HEK293 (cell line): Measurements from ENCODE around the gene VAMP8.
A peak's percentile ranks its signal among the peaks of the same experiment; 100 is the strongest.

Source experiments
- FEZF1 ChIP-seq: fragments of 450-650 bp; formaldehyde crosslinking; IDR thresholded peaks from 2 replicates; pipeline ENCODE4 v1.5.1; 2016; ENCODE audit warnings: missing biosample characterization, missing genetic modification characterization
- HOXC10 ChIP-seq: sonication (generic); formaldehyde crosslinking; IDR thresholded peaks from 2 replicates; pipeline ENCODE4 v1.8.1; 2023; ENCODE audit warnings: mild to moderate bottlenecking, missing genetic modification reagents
- MEIS1 ChIP-seq: sonication (generic); formaldehyde crosslinking; IDR thresholded peaks from 2 replicates; pipeline ENCODE4 v1.8.1; 2022; ENCODE audit warnings: missing genetic modification reagents, mild to moderate bottlenecking, borderline replicate concordance
- MYNN ChIP-seq: fragments of 450-650 bp; formaldehyde crosslinking; IDR thresholded peaks from 2 replicates; pipeline ENCODE4 v1.5.1; 2016; ENCODE audit warnings: missing biosample characterization, missing genetic modification characterization, borderline replicate concordance
- MZF1 ChIP-seq: fragments of 450-650 bp; formaldehyde crosslinking; IDR thresholded peaks from 2 replicates; pipeline ENCODE4 v1.5.1; 2017; ENCODE audit warnings: missing biosample characterization, missing genetic modification characterization, borderline replicate concordance
- ZBTB1 ChIP-seq: fragments of 450-650 bp; formaldehyde crosslinking; IDR thresholded peaks from 2 replicates; pipeline ENCODE4 v1.5.1; 2016; ENCODE audit warnings: missing biosample characterization, missing genetic modification characterization
- ZBTB20 ChIP-seq: fragments of 450-650 bp; formaldehyde crosslinking; IDR thresholded peaks from 2 replicates; pipeline ENCODE4 v1.5.1; 2016; ENCODE audit warnings: missing biosample characterization, missing genetic modification characterization
- ZBTB21 ChIP-seq: fragments of 450-650 bp; formaldehyde crosslinking; IDR thresholded peaks from 2 replicates; pipeline ENCODE4 v1.5.1; 2017; ENCODE audit warnings: missing biosample characterization, missing genetic modification characterization
- ZFP69B ChIP-seq: fragments of 450-650 bp; formaldehyde crosslinking; IDR thresholded peaks from 2 replicates; pipeline ENCODE4 v1.5.1; 2016; ENCODE audit warnings: missing biosample characterization, missing genetic modification characterization
- ZNF112 ChIP-seq: fragments of 450-650 bp; formaldehyde crosslinking; IDR thresholded peaks from 2 replicates; pipeline ENCODE4 v1.5.0; 2017; ENCODE audit warnings: missing biosample characterization, missing genetic modification characterization
- ZNF239 ChIP-seq: fragments of 450-650 bp; formaldehyde crosslinking; IDR thresholded peaks from 2 replicates; pipeline ENCODE4 v1.5.1; 2016; ENCODE audit warnings: missing biosample characterization, missing genetic modification characterization
- ZNF274 ChIP-seq, 2 experiments: fragments of 200-500 bp in 1 of 2; fragments of 450-650 bp in 1 of 2; sonication (Bioruptor generic) in 1 of 2; formaldehyde crosslinking in 1 of 2; IDR thresholded peaks; 2 replicates each; pipeline versions ENCODE4 v1.5.1 to v1.6.1; 2014 to 2016; ENCODE audit warnings: borderline replicate concordance in 1 of 2, inconsistent platforms in 1 of 2, low read length in 1 of 2, missing biosample characterization in 1 of 2, missing genetic modification characterization in 1 of 2
- ZNF335 ChIP-seq: fragments of 450-650 bp; formaldehyde crosslinking; conservative IDR thresholded peaks from 2 replicates; pipeline ENCODE4 v1.5.1; 2016; ENCODE audit warnings: missing biosample characterization, missing genetic modification characterization
- ZNF350 ChIP-seq: fragments of 450-650 bp; formaldehyde crosslinking; IDR thresholded peaks from 2 replicates; pipeline ENCODE4 v1.5.0; 2017; ENCODE audit warnings: missing biosample characterization, mild to moderate bottlenecking, missing genetic modification characterization
- ZNF473 ChIP-seq: fragments of 450-650 bp; formaldehyde crosslinking; IDR thresholded peaks from 2 replicates; pipeline ENCODE4 v1.5.1; 2017; ENCODE audit warnings: missing biosample characterization, missing genetic modification characterization
- ZNF623 ChIP-seq: fragments of 450-650 bp; formaldehyde crosslinking; IDR thresholded peaks from 2 replicates; pipeline ENCODE4 v1.5.1; 2016; ENCODE audit warnings: missing biosample characterization, missing genetic modification characterization
- ZNF76 ChIP-seq: fragments of 450-650 bp; formaldehyde crosslinking; IDR thresholded peaks from 2 replicates; pipeline ENCODE4; 2016; ENCODE audit warnings: low read depth, missing biosample characterization, missing genetic modification characterization, borderline replicate concordance
- ZSCAN16 ChIP-seq: fragments of 450-650 bp; formaldehyde crosslinking; IDR thresholded peaks from 2 replicates; pipeline ENCODE4 v1.5.1; 2016; ENCODE audit warnings: missing biosample characterization, missing genetic modification characterization
- ZSCAN23 ChIP-seq: fragments of 450-650 bp; formaldehyde crosslinking; IDR thresholded peaks from 2 replicates; pipeline ENCODE4 v1.5.1; 2016; ENCODE audit warnings: missing biosample characterization, missing genetic modification characterization
- TF ChIP-seq, protein P1 (sequence below): fragments of 450-650 bp; formaldehyde crosslinking; IDR thresholded peaks from 2 replicates; pipeline ENCODE4 v1.5.1; 2016; ENCODE audit warnings: missing biosample characterization, missing genetic modification characterization
- TF ChIP-seq, protein P2 (sequence below): fragments of 450-650 bp; formaldehyde crosslinking; IDR thresholded peaks from 2 replicates; pipeline ENCODE4 v1.5.1; 2016; ENCODE audit warnings: missing biosample characterization, missing genetic modification characterization
- TF ChIP-seq, protein P3 (sequence below): fragments of 450-650 bp; formaldehyde crosslinking; IDR thresholded peaks from 2 replicates; pipeline ENCODE4 v1.5.1; 2016; ENCODE audit warnings: missing biosample characterization, missing genetic modification characterization, borderline replicate concordance
- TF ChIP-seq, protein P4 (sequence below): fragments of 450-650 bp; formaldehyde crosslinking; IDR thresholded peaks from 2 replicates; pipeline ENCODE4 v1.5.1; 2016; ENCODE audit warnings: missing biosample characterization, missing genetic modification characterization
- TF ChIP-seq, protein P5 (sequence below): fragments of 450-650 bp; formaldehyde crosslinking; IDR thresholded peaks from 2 replicates; pipeline ENCODE4 v1.5.1; 2016; ENCODE audit warnings: missing biosample characterization, missing genetic modification characterization
- TF ChIP-seq, protein P6 (sequence below): fragments of 450-650 bp; formaldehyde crosslinking; IDR thresholded peaks from 2 replicates; pipeline ENCODE4 v1.5.1; 2016; ENCODE audit warnings: missing biosample characterization, missing genetic modification characterization

The VAMP8 gene

DNA sequence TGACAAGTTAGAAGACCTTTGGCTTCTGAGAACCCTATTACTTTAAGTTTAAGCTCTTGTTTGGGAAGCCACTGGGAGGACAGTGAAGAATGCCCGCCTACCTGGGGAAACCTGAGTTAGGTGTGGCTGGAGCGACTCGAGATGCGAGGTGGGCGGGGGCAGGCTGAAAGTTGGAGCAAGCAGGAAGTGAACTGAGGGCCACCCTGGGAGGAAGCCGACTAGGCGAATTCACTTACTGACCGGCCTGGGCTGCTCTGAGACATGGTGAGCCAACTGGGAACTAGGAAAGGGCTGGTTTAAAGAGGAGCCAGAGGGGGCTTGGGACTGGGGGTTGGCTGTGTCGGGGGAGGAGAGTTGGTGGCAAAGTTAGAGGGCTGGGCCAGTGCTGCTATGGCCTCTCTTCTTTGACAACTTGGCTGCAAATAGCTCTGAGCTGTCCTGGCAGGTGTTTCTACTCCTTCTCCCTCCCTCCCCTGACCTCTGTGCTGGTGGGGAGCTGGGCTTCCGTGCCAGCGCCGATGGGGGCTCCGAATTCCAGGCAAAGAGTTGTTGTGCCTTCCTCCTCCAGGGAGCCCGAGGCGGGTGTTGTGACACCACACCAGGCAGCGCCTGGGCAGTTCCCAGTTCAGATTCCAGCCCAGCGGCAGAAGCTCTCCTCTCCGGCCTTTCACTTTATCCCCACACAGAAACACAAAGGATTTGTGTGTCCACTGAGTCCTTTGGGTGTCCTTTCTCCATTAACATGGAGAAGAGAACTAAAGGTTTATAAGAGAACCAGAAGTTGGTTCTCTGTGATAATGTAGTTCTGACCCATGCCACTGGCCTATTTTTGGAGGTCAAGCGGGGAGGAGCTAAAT lies at the start of gene VAMP8 (continued):
- TF ChIP-seq, protein P1, sequence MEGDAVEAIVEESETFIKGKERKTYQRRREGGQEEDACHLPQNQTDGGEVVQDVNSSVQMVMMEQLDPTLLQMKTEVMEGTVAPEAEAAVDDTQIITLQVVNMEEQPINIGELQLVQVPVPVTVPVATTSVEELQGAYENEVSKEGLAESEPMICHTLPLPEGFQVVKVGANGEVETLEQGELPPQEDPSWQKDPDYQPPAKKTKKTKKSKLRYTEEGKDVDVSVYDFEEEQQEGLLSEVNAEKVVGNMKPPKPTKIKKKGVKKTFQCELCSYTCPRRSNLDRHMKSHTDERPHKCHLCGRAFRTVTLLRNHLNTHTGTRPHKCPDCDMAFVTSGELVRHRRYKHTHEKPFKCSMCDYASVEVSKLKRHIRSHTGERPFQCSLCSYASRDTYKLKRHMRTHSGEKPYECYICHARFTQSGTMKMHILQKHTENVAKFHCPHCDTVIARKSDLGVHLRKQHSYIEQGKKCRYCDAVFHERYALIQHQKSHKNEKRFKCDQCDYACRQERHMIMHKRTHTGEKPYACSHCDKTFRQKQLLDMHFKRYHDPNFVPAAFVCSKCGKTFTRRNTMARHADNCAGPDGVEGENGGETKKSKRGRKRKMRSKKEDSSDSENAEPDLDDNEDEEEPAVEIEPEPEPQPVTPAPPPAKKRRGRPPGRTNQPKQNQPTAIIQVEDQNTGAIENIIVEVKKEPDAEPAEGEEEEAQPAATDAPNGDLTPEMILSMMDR (tag by site-specific recombination): no peak
- TF ChIP-seq ZBTB1 (tag by site-specific recombination) (no peak), MEIS1 (CRISPR knock-in tag) (no peak), MYNN (no peak), MZF1 (tag by site-specific recombination) (no peak), ZSCAN16 (tag by site-specific recombination) (no peak), ZNF623 (tag by site-specific recombination) (no peak), ZNF473 (tag by site-specific recombination) (no peak), ZNF350 (no peak), FEZF1 (tag by site-specific recombination) (no peak), ZNF112 (tag by site-specific recombination) (no peak), HOXC10 (CRISPR knock-in tag) (no peak), ZNF274 (IDR thresholded peaks at IDR 0.05; ENCODE audit: low read length) (no peak), ZNF274 (tag by site-specific recombination; IDR thresholded peaks at IDR 0.05; ENCODE audit: borderline replicate concordance) (no peak), ZNF335 (tag by site-specific recombination) (peak; percentile 59), ZBTB20 (no peak; the same call in 1 of the 2 replicates), ZNF76 (tag by site-specific recombination) (no peak; the same call in 1 of the 2 replicates), ZFP69B (tag by site-specific recombination) (no peak), ZNF239 (tag by site-specific recombination) (no peak), ZBTB21 (tag by site-specific recombination) (no peak), ZSCAN23 (no peak)
- TF ChIP-seq, protein P2, sequence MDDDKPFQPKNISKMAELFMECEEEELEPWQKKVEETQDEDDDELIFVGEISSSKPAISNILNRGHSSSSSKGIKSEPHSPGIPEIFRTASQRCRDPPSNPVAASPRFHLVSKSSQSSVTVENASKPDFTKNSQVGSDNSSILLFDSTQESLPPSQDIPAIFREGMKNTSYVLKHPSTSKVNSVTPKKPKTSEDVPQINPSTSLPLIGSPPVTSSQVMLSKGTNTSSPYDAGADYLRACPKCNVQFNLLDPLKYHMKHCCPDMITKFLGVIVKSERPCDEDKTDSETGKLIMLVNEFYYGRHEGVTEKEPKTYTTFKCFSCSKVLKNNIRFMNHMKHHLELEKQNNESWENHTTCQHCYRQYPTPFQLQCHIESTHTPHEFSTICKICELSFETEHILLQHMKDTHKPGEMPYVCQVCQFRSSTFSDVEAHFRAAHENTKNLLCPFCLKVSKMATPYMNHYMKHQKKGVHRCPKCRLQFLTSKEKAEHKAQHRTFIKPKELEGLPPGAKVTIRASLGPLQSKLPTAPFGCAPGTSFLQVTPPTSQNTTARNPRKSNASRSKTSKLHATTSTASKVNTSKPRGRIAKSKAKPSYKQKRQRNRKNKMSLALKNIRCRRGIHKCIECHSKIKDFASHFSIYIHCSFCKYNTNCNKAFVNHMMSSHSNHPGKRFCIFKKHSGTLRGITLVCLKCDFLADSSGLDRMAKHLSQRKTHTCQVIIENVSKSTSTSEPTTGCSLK: no peak
- TF ChIP-seq, protein P3, sequence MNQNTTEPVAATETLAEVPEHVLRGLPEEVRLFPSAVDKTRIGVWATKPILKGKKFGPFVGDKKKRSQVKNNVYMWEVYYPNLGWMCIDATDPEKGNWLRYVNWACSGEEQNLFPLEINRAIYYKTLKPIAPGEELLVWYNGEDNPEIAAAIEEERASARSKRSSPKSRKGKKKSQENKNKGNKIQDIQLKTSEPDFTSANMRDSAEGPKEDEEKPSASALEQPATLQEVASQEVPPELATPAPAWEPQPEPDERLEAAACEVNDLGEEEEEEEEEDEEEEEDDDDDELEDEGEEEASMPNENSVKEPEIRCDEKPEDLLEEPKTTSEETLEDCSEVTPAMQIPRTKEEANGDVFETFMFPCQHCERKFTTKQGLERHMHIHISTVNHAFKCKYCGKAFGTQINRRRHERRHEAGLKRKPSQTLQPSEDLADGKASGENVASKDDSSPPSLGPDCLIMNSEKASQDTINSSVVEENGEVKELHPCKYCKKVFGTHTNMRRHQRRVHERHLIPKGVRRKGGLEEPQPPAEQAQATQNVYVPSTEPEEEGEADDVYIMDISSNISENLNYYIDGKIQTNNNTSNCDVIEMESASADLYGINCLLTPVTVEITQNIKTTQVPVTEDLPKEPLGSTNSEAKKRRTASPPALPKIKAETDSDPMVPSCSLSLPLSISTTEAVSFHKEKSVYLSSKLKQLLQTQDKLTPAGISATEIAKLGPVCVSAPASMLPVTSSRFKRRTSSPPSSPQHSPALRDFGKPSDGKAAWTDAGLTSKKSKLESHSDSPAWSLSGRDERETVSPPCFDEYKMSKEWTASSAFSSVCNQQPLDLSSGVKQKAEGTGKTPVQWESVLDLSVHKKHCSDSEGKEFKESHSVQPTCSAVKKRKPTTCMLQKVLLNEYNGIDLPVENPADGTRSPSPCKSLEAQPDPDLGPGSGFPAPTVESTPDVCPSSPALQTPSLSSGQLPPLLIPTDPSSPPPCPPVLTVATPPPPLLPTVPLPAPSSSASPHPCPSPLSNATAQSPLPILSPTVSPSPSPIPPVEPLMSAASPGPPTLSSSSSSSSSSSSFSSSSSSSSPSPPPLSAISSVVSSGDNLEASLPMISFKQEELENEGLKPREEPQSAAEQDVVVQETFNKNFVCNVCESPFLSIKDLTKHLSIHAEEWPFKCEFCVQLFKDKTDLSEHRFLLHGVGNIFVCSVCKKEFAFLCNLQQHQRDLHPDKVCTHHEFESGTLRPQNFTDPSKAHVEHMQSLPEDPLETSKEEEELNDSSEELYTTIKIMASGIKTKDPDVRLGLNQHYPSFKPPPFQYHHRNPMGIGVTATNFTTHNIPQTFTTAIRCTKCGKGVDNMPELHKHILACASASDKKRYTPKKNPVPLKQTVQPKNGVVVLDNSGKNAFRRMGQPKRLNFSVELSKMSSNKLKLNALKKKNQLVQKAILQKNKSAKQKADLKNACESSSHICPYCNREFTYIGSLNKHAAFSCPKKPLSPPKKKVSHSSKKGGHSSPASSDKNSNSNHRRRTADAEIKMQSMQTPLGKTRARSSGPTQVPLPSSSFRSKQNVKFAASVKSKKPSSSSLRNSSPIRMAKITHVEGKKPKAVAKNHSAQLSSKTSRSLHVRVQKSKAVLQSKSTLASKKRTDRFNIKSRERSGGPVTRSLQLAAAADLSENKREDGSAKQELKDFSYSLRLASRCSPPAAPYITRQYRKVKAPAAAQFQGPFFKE (tag by site-specific recombination): no peak
- TF ChIP-seq, protein P4, sequence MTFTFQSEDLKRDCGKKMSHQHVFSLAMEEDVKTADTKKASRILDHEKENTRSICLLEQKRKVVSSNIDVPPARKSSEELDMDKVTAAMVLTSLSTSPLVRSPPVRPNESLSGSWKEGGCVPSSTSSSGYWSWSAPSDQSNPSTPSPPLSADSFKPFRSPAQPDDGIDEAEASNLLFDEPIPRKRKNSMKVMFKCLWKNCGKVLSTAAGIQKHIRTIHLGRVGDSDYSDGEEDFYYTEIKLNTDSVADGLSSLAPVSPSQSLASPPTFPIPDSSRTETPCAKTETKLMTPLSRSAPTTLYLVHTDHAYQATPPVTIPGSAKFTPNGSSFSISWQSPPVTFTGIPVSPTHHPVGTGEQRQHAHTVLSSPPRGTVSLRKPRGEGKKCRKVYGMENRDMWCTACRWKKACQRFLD: no peak
- TF ChIP-seq, protein P5, sequence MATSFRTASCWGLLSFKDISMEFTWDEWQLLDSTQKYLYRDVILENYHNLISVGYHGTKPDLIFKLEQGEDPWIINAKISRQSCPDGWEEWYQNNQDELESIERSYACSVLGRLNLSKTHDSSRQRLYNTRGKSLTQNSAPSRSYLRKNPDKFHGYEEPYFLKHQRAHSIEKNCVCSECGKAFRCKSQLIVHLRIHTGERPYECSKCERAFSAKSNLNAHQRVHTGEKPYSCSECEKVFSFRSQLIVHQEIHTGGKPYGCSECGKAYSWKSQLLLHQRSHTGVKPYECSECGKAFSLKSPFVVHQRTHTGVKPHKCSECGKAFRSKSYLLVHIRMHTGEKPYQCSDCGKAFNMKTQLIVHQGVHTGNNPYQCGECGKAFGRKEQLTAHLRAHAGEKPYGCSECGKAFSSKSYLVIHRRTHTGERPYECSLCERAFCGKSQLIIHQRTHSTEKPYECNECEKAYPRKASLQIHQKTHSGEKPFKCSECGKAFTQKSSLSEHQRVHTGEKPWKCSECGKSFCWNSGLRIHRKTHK (tag by site-specific recombination): no peak
- TF ChIP-seq, protein P6, sequence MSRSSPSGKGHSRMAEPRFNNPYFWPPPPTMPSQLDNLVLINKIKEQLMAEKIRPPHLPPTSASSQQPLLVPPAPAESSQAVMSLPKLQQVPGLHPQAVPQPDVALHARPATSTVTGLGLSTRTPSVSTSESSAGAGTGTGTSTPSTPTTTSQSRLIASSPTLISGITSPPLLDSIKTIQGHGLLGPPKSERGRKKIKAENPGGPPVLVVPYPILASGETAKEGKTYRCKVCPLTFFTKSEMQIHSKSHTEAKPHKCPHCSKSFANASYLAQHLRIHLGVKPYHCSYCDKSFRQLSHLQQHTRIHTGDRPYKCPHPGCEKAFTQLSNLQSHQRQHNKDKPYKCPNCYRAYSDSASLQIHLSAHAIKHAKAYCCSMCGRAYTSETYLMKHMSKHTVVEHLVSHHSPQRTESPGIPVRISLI (tag by site-specific recombination): no peak
